Adrenal gland (tissue), 12 donors: ENCODE data around the gene FSIP1. TPM values are rescaled to one million over a fixed set of nuclear protein-coding genes. Genes with fewer than 3 reads are reported as not detected.
A peak's percentile ranks its signal among the peaks of the same experiment; 100 is the strongest.

ENCODE experiments used
- DNase-seq, 7 donors: peaks; one replicate each; pipeline ENCODE4 v3.0.0-alpha.2; 2019 to 2020
- H3K27ac ChIP-seq, 5 donors: fragments of 200-600 bp; sonication (generic) in 4 of 5; 1 replicate in 3 of 5; 2 replicates in 2 of 5; pipeline versions ENCODE4 v1.5.1 to v1.8.0; 2016 to 2020; ENCODE audit warnings: mild to moderate bottlenecking in 1 of 5
- H3K27me3 ChIP-seq: fragments of 200-600 bp; 2 replicates; pipeline ENCODE4 v1.8.0; 2021
- H3K36me3 ChIP-seq, 2 donors: fragments of 200-600 bp; replicated peaks in 1 of 2; 1 replicate in 1 of 2; 2 replicates in 1 of 2; pipeline versions ENCODE4 v1.5.1 to v1.8.0; 2018 to 2022
- H3K4me1 ChIP-seq, 2 donors: fragments of 200-600 bp; replicated peaks in 1 of 2; 1 replicate in 1 of 2; 2 replicates in 1 of 2; pipeline versions ENCODE4 v1.5.1 to v1.8.0; 2018 to 2021
- H3K4me3 ChIP-seq, 4 donors: fragments of 200-600 bp; sonication (generic) in 3 of 4; one replicate each; pipeline ENCODE4 v1.5.1; 2016 to 2018
- H3K9me3 ChIP-seq, 3 donors: fragments of 200-600 bp; sonication (generic) in 1 of 3; replicated peaks in 1 of 3; 1 replicate in 2 of 3; 2 replicates in 1 of 3; pipeline versions ENCODE4 v1.5.1 to v1.8.0; 2016 to 2021
- CTCF ChIP-seq, 6 experiments: fragments of 450-650 bp in 4 of 6; fragments of 200-600 bp in 2 of 6; sonication (generic) in 1 of 6; IDR thresholded peaks; 1 replicate in 5 of 6; 2 replicates in 1 of 6; pipeline versions ENCODE4 v1.5.1 to v1.8.0; 2016 to 2021; ENCODE audit warnings: antibody characterized with exemption in 6 of 6, mild to moderate bottlenecking in 2 of 6, moderate library complexity in 1 of 6
- POLR2A ChIP-seq, 2 donors: fragments of 450-650 bp; IDR thresholded peaks; one replicate each; pipeline ENCODE4 v1.6.1; 2017; ENCODE audit warnings: antibody characterized with exemption in 2 of 2, mild to moderate bottlenecking in 2 of 2, moderate library complexity in 1 of 2
- WGBS, 4 donors: extraction: QIAGEN DNeasy Blood & Tissue Kit in 2 of 4; methylation state at CpG; one replicate each; pipeline versions ENCODE4 v1.1.5 to v1.1.7; 2013 to 2017; 5-methylcytosine and 5-hydroxymethylcytosine counted together
- intact Hi-C, 2 donors: fragments of 100-400 bp; cut with DNase I; formaldehyde crosslinking; loops; one replicate each; pipeline versions ENCODE4 v1.14.1 to v1.15.0; 2022 to 2023
- polyA plus RNA-seq, 3 donors: library from polyadenylated mRNA; stranded (reverse); fragments of 200-250 nt in 2 of 3; fragments of 350-450 nt in 1 of 3; fragmentation: Illumina TruSeq in 1 of 3; extraction: RNeasy Lipid Tissue Mini Kit (QIAGEN cat#74804) in 1 of 3; gene quantifications; one replicate each; pipeline ENCODE4 v1.2.3, GENCODE V29; 2013 to 2014
- total RNA-seq, 9 donors: library from RNA; depleted of rRNA in 4 of 9; stranded (reverse); fragments of >200 nt in 4 of 9; fragments of 120-200 nt in 1 of 9; fragmentation: NEBNext Ultra II Directional in 1 of 9; extraction: Animal tissue kit (Norgen Biotek cat#: 25700) in 1 of 9; gene quantifications; one replicate each; pipeline versions ENCODE4 v1.1.0 to v1.2.4, GENCODE V29; 2013 to 2023
- donor health status: healthy with polysubstance abuse.
- donor health status: Bipolar disorder and iron deficiency.
- donor health status: DM: yes; HTN: yes; CAD: no.
- donor health status: DM: no; HTN: no; CAD: no.
- donor health status: DM: no; HTN: no; CAD: no.
- donor health status: DM: yes; HTN: yes; CAD: no.

Gene FSIP1
- total and polyA plus RNA-seq, 12 donors = 0.11 to 0.60 (median 0.25) TPM; not detected in 2

DNA sequence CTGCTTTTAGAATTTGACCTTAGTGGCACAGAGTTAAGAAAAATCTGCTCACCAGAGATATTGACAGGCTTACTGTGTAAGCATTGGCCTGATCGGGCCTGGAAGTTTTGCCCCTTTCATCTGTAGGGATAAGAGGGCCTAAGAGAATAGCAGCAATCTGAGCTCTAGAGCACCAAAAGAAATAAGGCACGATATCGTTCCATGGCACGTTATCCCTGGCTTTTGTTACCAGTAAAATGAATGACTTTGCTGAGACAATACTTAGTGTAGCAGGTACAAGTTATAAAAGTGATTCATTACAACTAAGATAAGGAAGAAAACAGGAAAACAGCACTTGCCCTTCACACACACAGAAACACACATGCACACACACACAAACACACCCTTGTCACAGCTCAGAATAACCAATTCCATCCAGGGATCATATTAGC, 196.8 kb downstream of the FSIP1 start:
- intact Hi-C loops = loop anchor here in 1 of 2 donors (5.0 to 10.0 kb wide), 2 partner anchors 271 to 399 kb away; no protein-coding TSS in a partner anchor
- Histone ChIP-seq H3K27me3 (peaks cover 2% of the 10 kb centered on the region), H3K4me1 (no peaks in the 10 kb centered on the region), H3K27ac (peak overlapping the region in 1 of 5 donors; percentile 18), H3K9me3 (no peaks in the 10 kb centered on the region), H3K36me3 (peaks cover 0 to 79% of the 10 kb centered on the region in 2 donors), H3K4me3 (no peak overlapping the region)
- no peak for DNase-seq
- no peak for TF ChIP-seq CTCF (IDR thresholded peaks at IDR 0.05)
- TF ChIP-seq POLR2A (IDR thresholded peaks at IDR 0.05) = no peak
- WGBS, 4 donors = 80 to 90% (median 82%) methylated on average over 4 of the region's 4 CpGs

- WGBS, 4 donors = 75 to 93% (median 86%) methylated on average over 4 of the region's 4 CpGs
- peaks cover 0 to 74% of the 10 kb centered on the region in 2 donors for H3K36me3 ChIP-seq
- DNase-seq = no peak
- intact Hi-C loops = loop anchor here in 1 of 2 donors (5.0 to 10.0 kb wide), 2 partner anchors 271 to 398 kb away; no protein-coding TSS in a partner anchor
- H3K9me3 ChIP-seq = no peaks in the 10 kb centered on the region
- H3K4me1 ChIP-seq = no peaks in the 10 kb centered on the region
- no peak overlapping the region for H3K4me3 ChIP-seq
- TF ChIP-seq POLR2A (IDR thresholded peaks at IDR 0.05) (no peak), CTCF (IDR thresholded peaks at IDR 0.05) (no peak)
- H3K27ac ChIP-seq = peak overlapping the region in 1 of 5 donors; percentile 18
- peaks cover 7% of the 10 kb centered on the region for H3K27me3 ChIP-seq
Observed at GRCh38 chr15:39585389-39585841, 197.2 kb downstream of the FSIP1 start.

DNA sequence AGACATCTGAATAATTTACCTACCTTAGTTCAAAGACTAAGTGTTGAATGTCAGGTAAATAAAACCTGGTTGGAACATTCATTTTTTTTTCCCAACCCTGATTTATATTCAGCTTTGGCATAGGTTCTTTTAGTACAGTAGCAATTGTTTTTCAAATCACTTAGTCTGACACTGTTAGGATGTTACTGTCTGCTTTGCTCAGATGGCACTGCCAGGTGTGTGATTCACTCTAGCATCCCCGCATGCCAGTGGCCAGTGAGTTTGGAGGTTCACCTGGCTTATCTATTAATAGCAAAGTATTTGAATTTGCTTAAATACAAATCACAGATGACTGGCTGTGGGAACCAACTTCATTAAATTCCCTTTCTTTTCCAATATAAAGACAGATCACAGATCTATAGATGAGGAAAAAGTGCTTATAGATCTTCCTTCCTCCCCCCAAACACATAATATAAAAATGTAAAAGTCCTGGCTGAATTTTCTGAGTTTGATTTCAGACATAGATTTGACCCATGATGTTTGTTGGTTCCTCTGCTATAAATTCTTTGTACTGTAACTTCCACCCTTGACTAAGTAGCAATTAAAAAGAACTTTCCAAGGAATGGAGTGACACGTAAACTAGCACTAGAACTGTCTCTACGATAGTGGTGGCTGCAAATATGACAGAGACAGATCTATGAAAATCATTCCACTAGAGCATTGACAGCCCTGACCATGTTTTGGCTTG, 197.8 kb downstream of the FSIP1 start:
- H3K27ac ChIP-seq = peak overlapping the region in 1 of 5 donors; percentile 0
- intact Hi-C loops = loop anchor here in 1 of 2 donors (5.0 to 10.0 kb wide), 5 partner anchors 270 to 768 kb away; no protein-coding TSS in a partner anchor
- no peaks in the 10 kb centered on the region for H3K9me3 ChIP-seq
- H3K36me3 ChIP-seq = peaks cover 0 to 68% of the 10 kb centered on the region in 2 donors
- no peak overlapping the region for H3K4me3 ChIP-seq
- 72 to 89% (median 75%) methylated on average over 3 of the region's 3 CpGs for WGBS, 4 donors
- H3K4me1 ChIP-seq = no peaks in the 10 kb centered on the region
- no peak for DNase-seq
- no peak for TF ChIP-seq CTCF (IDR thresholded peaks at IDR 0.05)
- peak in 1 of 2 donors; percentile 4 for TF ChIP-seq POLR2A (IDR thresholded peaks at IDR 0.05)
- peaks cover 7% of the 10 kb centered on the region for H3K27me3 ChIP-seq

- no peak overlapping the region for H3K27ac ChIP-seq
- H3K4me3 ChIP-seq = peak overlapping the region in 1 of 4 donors; percentile 45
- 82 to 88% (median 83%) methylated on average over 7 of the region's 7 CpGs for WGBS, 4 donors
- no peaks in the 10 kb centered on the region for H3K9me3 ChIP-seq
- no peak for DNase-seq
- peaks cover 0 to 63% of the 10 kb centered on the region in 2 donors for H3K36me3 ChIP-seq
- peaks cover 7% of the 10 kb centered on the region for H3K27me3 ChIP-seq
- H3K4me1 ChIP-seq = peaks cover 0 to 4% of the 10 kb centered on the region in 2 donors
- TF ChIP-seq POLR2A (IDR thresholded peaks at IDR 0.05) (no peak), CTCF (IDR thresholded peaks at IDR 0.05) (no peak)
- intact Hi-C loops = loop anchor here in 1 of 2 donors (5.0 to 10.0 kb wide), 4 partner anchors 269 to 767 kb away; no protein-coding TSS in a partner anchor
Observed at GRCh38 chr15:39584266-39584659, 198.4 kb downstream of the FSIP1 start.
